ENCODE results near the gene ZMIZ1.

ZMIZ1 gene

GRCh38 chr10:79097021-79097872, 28.5 kb downstream of the ZMIZ1 start:
- DNase-seq (ENCODE audit: low read depth) = no peak

GRCh38 chr10:79098061-79098460, 29.3 kb downstream of the ZMIZ1 start:
- DNase-seq (ENCODE audit: low read depth) = no peak

- no peak for DNase-seq (ENCODE audit: low read depth)
These were observed 29.8 kb downstream of the ZMIZ1 start for GRCh38 chr10:79098596-79099015.

- DNase-seq (ENCODE audit: low read depth) = no peak
These were observed 31.2 kb downstream of the ZMIZ1 start for GRCh38 chr10:79099898-79100448.

GRCh38 chr10:79100771-79101170, 32.0 kb downstream of the ZMIZ1 start:
- DNase-seq (ENCODE audit: low read depth) = no peak

- DNase-seq (ENCODE audit: low read depth) = no peak
These were observed 33.1 kb downstream of the ZMIZ1 start for GRCh38 chr10:79101560-79102497.

- DNase-seq (ENCODE audit: low read depth) = no peak
These were observed 33.7 kb downstream of the ZMIZ1 start for GRCh38 chr10:79102498-79102874.

- no peak for DNase-seq (ENCODE audit: low read depth)
These were observed 34.4 kb downstream of the ZMIZ1 start for GRCh38 chr10:79103129-79103528.

GRCh38 chr10:79103585-79103984, 34.8 kb downstream of the ZMIZ1 start:
- DNase-seq (ENCODE audit: low read depth) = no peak

GRCh38 chr10:79105150-79105739, 36.5 kb downstream of the ZMIZ1 start:
- DNase-seq (ENCODE audit: low read depth) = no peak

GRCh38 chr10:79105818-79106217, 37.1 kb downstream of the ZMIZ1 start:
- DNase-seq (ENCODE audit: low read depth) = no peak

GRCh38 chr10:79106256-79107050, 37.7 kb downstream of the ZMIZ1 start:
- DNase-seq (ENCODE audit: low read depth) = no peak

GRCh38 chr10:79107736-79108264, 39.0 kb downstream of the ZMIZ1 start:
- DNase-seq (ENCODE audit: low read depth) = no peak

GRCh38 chr10:79108728-79109127, 40.0 kb downstream of the ZMIZ1 start:
- no peak for DNase-seq (ENCODE audit: low read depth)

- DNase-seq (ENCODE audit: low read depth) = peak; percentile 60
These were observed 42.7 kb downstream of the ZMIZ1 start for GRCh38 chr10:79111427-79111826.

- no peak for DNase-seq (ENCODE audit: low read depth)
These were observed 43.3 kb downstream of the ZMIZ1 start for GRCh38 chr10:79111846-79112614.

GRCh38 chr10:79112881-79113431, 44.2 kb downstream of the ZMIZ1 start:
- peak; percentile 43 for DNase-seq (ENCODE audit: low read depth)

GRCh38 chr10:79113827-79114226, 45.1 kb downstream of the ZMIZ1 start:
- no peak for DNase-seq (ENCODE audit: low read depth)

- DNase-seq (ENCODE audit: low read depth) = no peak
These were observed 46.5 kb downstream of the ZMIZ1 start for GRCh38 chr10:79115302-79115701.

- no peak for DNase-seq (ENCODE audit: low read depth)
These were observed 47.6 kb downstream of the ZMIZ1 start for GRCh38 chr10:79116368-79116767.

Data from stromal cell of bone marrow (primary cell).